Measurements from ENCODE around the gene TMEM179.

GRCh38 chr14:104567141-104567956 lies 37.2 kb downstream of the TMEM179 start:
- TF ChIP-seq CTCF (IDR thresholded peaks at IDR 0.05) (no peak), POLR2A (IDR thresholded peaks at IDR 0.05) (no peak)

All from lower leg skin (tissue), 3 donors.